D721Med (cell line): ENCODE measurements around the gene SFT2D1.

Experiments
- DNase-seq: peaks from one replicate; pipeline ENCODE4 v3.0.0; 2011; ENCODE audit warnings: low spot score; ENCODE audit not compliant: insufficient read length
- FAIRE-seq: peaks from 2 replicates; lab custom pipeline; 2011; peaks lifted over from hg19 to GRCh38; lab: Jason Lieb, UNC
- TF ChIP-seq, protein P1 (sequence below): IDR thresholded peaks from 2 replicates; pipeline ENCODE4 v1.5.1; 2012; ENCODE audit warnings: mild to moderate bottlenecking, control low read depth; ENCODE audit not compliant: insufficient read depth; ENCODE audit errors: missing control alignments

SFT2D1 gene

GRCh38 chr6:166305562-166306117, 36.7 kb downstream of the SFT2D1 start:
- no peak for FAIRE-seq
- TF ChIP-seq, protein P1, sequence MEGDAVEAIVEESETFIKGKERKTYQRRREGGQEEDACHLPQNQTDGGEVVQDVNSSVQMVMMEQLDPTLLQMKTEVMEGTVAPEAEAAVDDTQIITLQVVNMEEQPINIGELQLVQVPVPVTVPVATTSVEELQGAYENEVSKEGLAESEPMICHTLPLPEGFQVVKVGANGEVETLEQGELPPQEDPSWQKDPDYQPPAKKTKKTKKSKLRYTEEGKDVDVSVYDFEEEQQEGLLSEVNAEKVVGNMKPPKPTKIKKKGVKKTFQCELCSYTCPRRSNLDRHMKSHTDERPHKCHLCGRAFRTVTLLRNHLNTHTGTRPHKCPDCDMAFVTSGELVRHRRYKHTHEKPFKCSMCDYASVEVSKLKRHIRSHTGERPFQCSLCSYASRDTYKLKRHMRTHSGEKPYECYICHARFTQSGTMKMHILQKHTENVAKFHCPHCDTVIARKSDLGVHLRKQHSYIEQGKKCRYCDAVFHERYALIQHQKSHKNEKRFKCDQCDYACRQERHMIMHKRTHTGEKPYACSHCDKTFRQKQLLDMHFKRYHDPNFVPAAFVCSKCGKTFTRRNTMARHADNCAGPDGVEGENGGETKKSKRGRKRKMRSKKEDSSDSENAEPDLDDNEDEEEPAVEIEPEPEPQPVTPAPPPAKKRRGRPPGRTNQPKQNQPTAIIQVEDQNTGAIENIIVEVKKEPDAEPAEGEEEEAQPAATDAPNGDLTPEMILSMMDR, result no peak
- no peak for DNase-seq

DNA sequence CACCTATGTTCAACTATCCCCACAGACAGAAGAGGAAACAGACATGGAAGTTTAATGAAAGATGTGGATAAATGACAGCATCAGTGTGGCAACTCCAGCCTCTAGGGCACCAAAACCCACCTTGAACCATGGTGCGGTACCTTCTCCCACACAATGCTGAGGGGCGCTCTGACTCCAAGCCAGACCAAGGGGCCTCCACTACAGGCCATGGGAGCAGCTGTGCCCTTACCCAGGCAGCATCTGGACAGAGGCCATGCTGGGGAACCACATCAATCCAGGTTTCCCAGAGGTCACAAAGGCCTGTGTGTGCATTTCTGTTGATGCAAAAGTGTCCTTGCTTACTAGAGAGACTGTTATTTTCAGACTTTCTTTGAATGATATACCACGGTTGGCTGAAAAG, 38.2 kb downstream of the SFT2D1 start:
- TF ChIP-seq, protein P1, result no peak
- DNase-seq, result no peak
- no peak for FAIRE-seq

- TF ChIP-seq, protein P1, result no peak
- FAIRE-seq, result no peak
- DNase-seq, result no peak
Observed at GRCh38 chr6:166301611-166302529, 40.5 kb downstream of the SFT2D1 start.

DNA sequence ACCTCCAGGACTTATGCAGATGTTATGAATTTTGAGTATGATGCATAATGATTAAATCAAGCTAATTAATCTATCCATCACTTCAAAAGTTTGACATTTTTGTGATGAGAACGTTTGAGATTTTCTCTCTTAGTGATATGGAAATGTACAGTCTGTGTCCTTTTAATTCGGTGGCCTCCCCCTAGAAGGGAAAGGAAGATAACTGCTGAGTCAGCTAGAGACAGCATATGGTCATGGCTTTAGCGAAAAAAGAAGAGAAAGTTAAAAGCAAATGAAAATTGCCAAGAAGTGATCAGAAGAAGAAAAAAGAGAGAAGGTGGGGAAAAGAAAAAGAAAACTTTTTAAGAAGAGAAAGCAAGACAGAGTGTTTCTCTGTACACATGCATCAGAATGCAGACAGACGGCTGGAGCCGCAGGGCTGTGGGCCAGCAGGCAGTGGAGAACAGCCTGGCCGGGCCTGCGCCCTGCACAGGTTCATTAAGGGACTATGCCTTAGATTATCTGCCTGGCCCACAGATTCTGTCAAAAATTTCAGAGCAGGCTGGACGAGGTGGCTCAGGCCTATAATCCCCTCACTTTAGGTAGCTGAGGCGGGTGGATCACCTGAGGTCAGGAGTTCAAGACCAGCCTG, 41.9 kb downstream of the SFT2D1 start:
- TF ChIP-seq, protein P1, result no peak
- DNase-seq, result no peak
- no peak for FAIRE-seq

DNA sequence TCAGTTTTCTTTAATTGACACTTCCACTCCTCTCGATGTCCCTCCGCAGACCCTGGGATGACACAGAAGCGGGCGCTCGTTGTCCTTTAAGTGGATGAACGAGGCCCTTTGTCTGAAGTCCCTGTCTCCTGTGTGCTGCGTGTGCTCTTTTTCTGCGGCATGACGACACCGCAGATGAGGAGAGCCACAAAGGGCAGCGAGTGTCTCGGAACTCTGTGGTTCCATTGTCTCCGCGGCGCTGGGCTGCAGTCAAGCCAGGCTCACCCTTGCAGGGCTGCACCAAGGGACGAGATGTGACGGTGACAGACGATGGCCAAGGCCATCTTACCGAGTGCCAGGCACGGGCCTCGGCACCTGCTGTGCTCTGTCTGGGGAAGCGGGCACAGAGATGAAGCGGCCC, 44.7 kb downstream of the SFT2D1 start:
- TF ChIP-seq, protein P1, result no peak
- FAIRE-seq (no peak), DNase-seq (no peak)

DNA sequence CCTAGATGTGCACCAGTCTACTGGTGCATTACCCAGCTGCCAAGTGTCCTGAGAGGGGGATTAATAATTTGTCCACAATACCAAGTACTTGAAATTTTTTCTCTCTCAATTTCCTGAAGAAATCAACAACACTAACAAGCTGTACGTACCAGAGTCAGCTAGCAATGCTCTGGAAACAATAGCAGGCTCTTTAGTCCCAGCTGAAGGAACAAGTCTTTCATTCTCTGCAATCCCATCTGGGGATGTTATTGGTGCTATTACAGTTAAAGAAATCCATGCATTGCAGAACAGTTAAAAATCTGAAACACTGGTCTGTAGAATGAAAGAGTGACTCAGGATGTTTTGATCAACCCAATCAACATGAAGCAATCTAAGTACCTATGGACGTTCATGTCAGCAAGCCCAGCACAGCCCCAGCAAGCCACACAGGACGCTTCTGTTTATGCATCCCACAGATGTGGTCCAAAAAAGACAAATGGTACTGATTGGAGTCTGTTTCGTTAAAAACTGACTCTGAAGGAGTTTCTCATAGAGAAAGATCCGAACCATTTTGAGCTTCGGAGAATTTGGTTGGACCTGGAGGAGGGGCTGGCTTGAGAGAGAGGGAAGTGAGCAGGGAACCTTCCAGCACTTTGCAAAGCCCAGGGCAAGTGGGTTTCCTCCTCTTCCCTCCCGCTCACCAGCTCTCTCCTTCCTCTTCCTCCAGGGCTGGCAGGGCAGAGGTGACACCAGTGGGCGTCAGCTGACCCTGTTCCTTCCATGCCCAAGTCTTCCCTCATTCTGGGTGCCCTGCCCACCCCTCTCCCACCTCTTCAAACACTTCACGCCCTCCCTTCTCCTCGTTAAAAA, 46.1 kb downstream of the SFT2D1 start:
- DNase-seq (no peak), FAIRE-seq (no peak)
- TF ChIP-seq, protein P1, result no peak
